SU-DHL-6 (cell line): Measurements from ENCODE around the gene FAM110D.

Experiments
- H2AFZ ChIP-seq: fragments of 200-600 bp; sonication (generic); 2 replicates; pipeline ENCODE4 v1.6.1; 2014; ENCODE audit warnings: low read depth, mild to moderate bottlenecking, moderate library complexity, mixed read lengths, antibody characterized with exemption, low read length; ENCODE audit not compliant: severe bottlenecking
- H3F3A ChIP-seq: fragments of 200-600 bp; shearing (Covaris generic); 2 replicates; pipeline ENCODE4 v1.6.0; 2016; ENCODE audit warnings: antibody characterized with exemption, mild to moderate bottlenecking; ENCODE audit not compliant: insufficient read depth
- H3K27ac ChIP-seq: fragments of 200-600 bp; sonication (generic); 2 replicates; pipeline ENCODE4 v1.5.1; 2016; ENCODE audit warnings: low read depth, mild to moderate bottlenecking, low read length, moderate library complexity, mixed read lengths
- H3K27me3 ChIP-seq: fragments of 200-600 bp; sonication (generic), shearing (Covaris generic); 2 replicates; pipeline ENCODE4 v1.6.0; 2014; ENCODE audit warnings: mild to moderate bottlenecking, low read length
- H3K36me3 ChIP-seq: fragments of 200-600 bp; sonication (generic); 2 replicates; pipeline ENCODE4 v1.6.1; 2014; ENCODE audit warnings: mild to moderate bottlenecking, low read length, mixed read lengths
- H3K4me2 ChIP-seq: fragments of 300-600, 200-600 bp; shearing (Covaris generic), sonication (generic); 2 replicates; pipeline ENCODE4 v1.6.0; 2014; ENCODE audit warnings: low read length, low read depth, mild to moderate bottlenecking; ENCODE audit not compliant: poor library complexity, severe bottlenecking
- H3K4me3 ChIP-seq: fragments of 200-600 bp; sonication (generic); 2 replicates; pipeline ENCODE4 v1.5.1; 2014; ENCODE audit warnings: antibody characterized with exemption, low read length, mild to moderate bottlenecking, mixed read lengths; ENCODE audit not compliant: insufficient read depth, poor library complexity, severe bottlenecking
- H3K79me2 ChIP-seq: fragments of 200-600 bp; sonication (generic); 2 replicates; pipeline ENCODE4 v1.6.1; 2014; ENCODE audit warnings: mild to moderate bottlenecking, low read length, moderate library complexity; ENCODE audit not compliant: insufficient read depth
- H3K9ac ChIP-seq: fragments of 200-600 bp; sonication (generic); 2 replicates; pipeline ENCODE4 v1.7.0; 2014; ENCODE audit warnings: mild to moderate bottlenecking, low read length
- H3K9me2 ChIP-seq: fragments of 200-600 bp; sonication (generic); replicated peaks from 2 replicates; pipeline ENCODE4 v1.6.1; 2014; ENCODE audit warnings: low read length; ENCODE audit not compliant: insufficient read depth
- H3K9me3 ChIP-seq: fragments of 200-600 bp; sonication (generic); 2 replicates; pipeline ENCODE4 v1.6.1; 2014; ENCODE audit warnings: low read length, mixed read lengths; ENCODE audit not compliant: insufficient read depth
- H4K20me1 ChIP-seq: fragments of 200-600 bp; sonication (generic); 2 replicates; pipeline ENCODE4 v1.6.1; 2014; ENCODE audit warnings: low read depth, mild to moderate bottlenecking, antibody characterized with exemption, low read length, moderate library complexity, mixed read lengths
- CTCF ChIP-seq: fragments of 200-600 bp; sonication (generic); IDR thresholded peaks from one replicate; pipeline ENCODE4 v1.5.1; 2017; ENCODE audit warnings: antibody characterized with exemption, mild to moderate bottlenecking, low read length, moderate library complexity; ENCODE audit not compliant: insufficient read depth, poor library complexity, severe bottlenecking
- EZH2phosphoT487 ChIP-seq: fragments of 200-600 bp; sonication (generic), shearing (Covaris generic); conservative IDR thresholded peaks from 2 replicates; pipeline ENCODE4 v1.6.1; 2018; ENCODE audit warnings: mild to moderate bottlenecking, antibody characterized with exemption, low read length, moderate library complexity, mixed read lengths

Gene FAM110D

GRCh38 chr1:26166719-26167281 lies 7.9 kb downstream of the FAM110D start:
- peaks cover 11% of the 10 kb centered on the region for H3K79me2 ChIP-seq
- no peaks in the 10 kb centered on the region for H3K36me3 ChIP-seq
- H4K20me1 ChIP-seq, result no peaks in the 10 kb centered on the region
- TF ChIP-seq CTCF (no peak), EZH2phosphoT487 (no peak)
- no peak overlapping the region for H2AFZ ChIP-seq
- H3K27me3 ChIP-seq, result no peaks in the 10 kb centered on the region
- H3K4me3 ChIP-seq, result no peak overlapping the region
- no peak overlapping the region for H3K4me2 ChIP-seq
- H3K9me2 ChIP-seq, result no peaks in the 10 kb centered on the region
- no peak overlapping the region for H3K27ac ChIP-seq
- H3K9me3 ChIP-seq, result no peaks in the 10 kb centered on the region
- no peaks in the 10 kb centered on the region for H3F3A ChIP-seq
- H3K9ac ChIP-seq, result no peak overlapping the region

GRCh38 chr1:26168410-26169197 lies 9.7 kb downstream of the FAM110D start, which contains the start of gene C1orf232:
Gene C1orf232 (minus strand): TSS chr1:26168963. CDS start chr1:26168499, 464 bp downstream.
- Histone ChIP-seq H3K4me3 (peak within 1 kb of the TSS; percentile 98), H4K20me1 (no peaks in the 10 kb centered on the region), H2AFZ (peak within 1 kb of the TSS; percentile 78), H3F3A (no peaks in the 10 kb centered on the region), H3K9ac (peak within 1 kb of the TSS; percentile 99), H3K27ac (peak within 1 kb of the TSS; percentile 33), H3K9me3 (no peaks in the 10 kb centered on the region), H3K36me3 (no peaks in the 10 kb centered on the region), H3K9me2 (no peaks in the 10 kb centered on the region), H3K79me2 (peaks cover 11% of the 10 kb centered on the region), H3K4me2 (peak within 1 kb of the TSS; percentile 84), H3K27me3 (no peaks in the 10 kb centered on the region)
- TF ChIP-seq CTCF, result no peak
- TF ChIP-seq EZH2phosphoT487, result no peak

- TF ChIP-seq CTCF (no peak), EZH2phosphoT487 (no peak)
- H3K27ac ChIP-seq, result no peak overlapping the region
- H3F3A ChIP-seq, result 0 out of 2 replicates have a peak, but pooled peaks cover 4% of the 10 kb centered on the region
- H4K20me1 ChIP-seq, result no peaks in the 10 kb centered on the region
- no peaks in the 10 kb centered on the region for H3K27me3 ChIP-seq
- H3K9ac ChIP-seq, result peak overlapping the region; percentile 99; the same call in 1 of the 2 replicates
- no peak overlapping the region for H3K4me3 ChIP-seq
- no peaks in the 10 kb centered on the region for H3K9me3 ChIP-seq
- H2AFZ ChIP-seq, result no peak overlapping the region
- H3K36me3 ChIP-seq, result no peaks in the 10 kb centered on the region
- peak overlapping the region; percentile 84 for H3K4me2 ChIP-seq
- H3K79me2 ChIP-seq, result peaks cover 11% of the 10 kb centered on the region
- no peaks in the 10 kb centered on the region for H3K9me2 ChIP-seq
Measured at GRCh38 chr1:26169198-26169554, 10.3 kb downstream of the FAM110D start.
